Right lung (tissue), 5 donors: Measurements from ENCODE around the gene ICAM5. TPM values are rescaled to one million over a fixed set of nuclear protein-coding genes. Genes with fewer than 3 reads are reported as not detected.
"Not testable (repeated sequence)": the region's sequence is repeated elsewhere in the genome, so short reads cannot be mapped to it uniquely, and the experiment has no call there.

Experiments
- DNase-seq, 2 donors: peaks; one replicate each; pipeline ENCODE4 v3.0.0-alpha.2; 2013
- polyA plus RNA-seq, 5 donors: library from polyadenylated mRNA; unstranded; fragments of 120-200 nt; gene quantifications; one replicate each; pipeline versions ENCODE4 v1.2.1 to v1.2.3, GENCODE V29; 2013; ENCODE audit warnings: inconsistent platforms in 1 of 5, low replicate concordance in 1 of 5; ENCODE audit not compliant: insufficient read length in 5 of 5, insufficient read depth in 1 of 5

Gene ICAM5
- polyA plus RNA-seq, 5 donors: 4.3 to 22.3 (median 12.6) TPM

- no peak for DNase-seq
These were observed 19.6 kb upstream of the ICAM5 start for GRCh38 chr19:10270180-10270615.

DNA sequence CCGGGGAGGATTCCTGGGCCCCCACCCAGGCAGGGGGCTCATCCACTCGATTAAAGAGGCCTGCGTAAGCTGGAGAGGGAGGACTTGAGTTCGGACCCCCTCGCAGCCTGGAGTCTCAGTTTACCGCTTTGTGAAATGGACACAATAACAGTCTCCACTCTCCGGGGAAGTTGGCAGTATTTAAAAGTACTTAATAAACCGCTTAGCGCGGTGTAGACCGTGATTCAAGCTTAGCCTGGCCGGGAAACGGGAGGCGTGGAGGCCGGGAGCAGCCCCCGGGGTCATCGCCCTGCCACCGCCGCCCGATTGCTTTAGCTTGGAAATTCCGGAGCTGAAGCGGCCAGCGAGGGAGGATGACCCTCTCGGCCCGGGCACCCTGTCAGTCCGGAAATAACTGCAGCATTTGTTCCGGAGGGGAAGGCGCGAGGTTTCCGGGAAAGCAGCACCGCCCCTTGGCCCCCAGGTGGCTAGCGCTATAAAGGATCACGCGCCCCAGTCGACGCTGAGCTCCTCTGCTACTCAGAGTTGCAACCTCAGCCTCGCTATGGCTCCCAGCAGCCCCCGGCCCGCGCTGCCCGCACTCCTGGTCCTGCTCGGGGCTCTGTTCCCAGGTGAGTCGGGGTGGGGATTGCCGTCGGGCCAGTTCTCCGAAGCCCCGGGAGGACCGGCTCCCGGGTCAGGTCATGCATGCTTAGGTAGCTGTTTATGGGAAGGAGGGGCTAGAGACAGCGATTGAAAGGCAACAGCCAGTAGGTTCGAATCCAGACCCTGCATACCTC, 18.9 kb upstream of the ICAM5 start, which contains the start of gene ICAM1:
Gene ICAM1, plus strand, starts transcription at position 505 of the 779 bp plus-strand sequence. Its CDS starts 40 bp downstream, at position 545.
- DNase-seq: no peak

- DNase-seq: no peak
These were observed 18.1 kb upstream of the ICAM5 start for GRCh38 chr19:10271543-10272086.

DNA sequence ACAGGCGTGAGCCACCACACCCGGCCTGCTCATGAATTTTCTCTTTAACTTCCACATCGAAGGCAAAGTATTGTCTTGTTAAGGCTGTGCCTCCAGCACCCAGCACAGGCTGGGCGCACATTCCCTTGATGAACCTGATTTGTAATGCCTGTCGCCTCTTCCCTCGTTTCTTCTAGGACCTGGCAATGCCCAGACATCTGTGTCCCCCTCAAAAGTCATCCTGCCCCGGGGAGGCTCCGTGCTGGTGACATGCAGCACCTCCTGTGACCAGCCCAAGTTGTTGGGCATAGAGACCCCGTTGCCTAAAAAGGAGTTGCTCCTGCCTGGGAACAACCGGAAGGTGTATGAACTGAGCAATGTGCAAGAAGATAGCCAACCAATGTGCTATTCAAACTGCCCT, 15.2 kb upstream of the ICAM5 start:
- no peak for DNase-seq

GRCh38 chr19:10277795-10278589, 11.8 kb upstream of the ICAM5 start:
- no peak for DNase-seq

- DNase-seq: no peak
These were observed 10.8 kb upstream of the ICAM5 start for GRCh38 chr19:10278935-10279334.

- DNase-seq: no peak
These were observed 9.9 kb upstream of the ICAM5 start for GRCh38 chr19:10279737-10280442.

- not testable (repeated sequence) for DNase-seq
These were observed 7.7 kb upstream of the ICAM5 start for GRCh38 chr19:10282043-10282442.

- no peak for DNase-seq
These were observed 6.3 kb upstream of the ICAM5 start for GRCh38 chr19:10283301-10284064.

DNA sequence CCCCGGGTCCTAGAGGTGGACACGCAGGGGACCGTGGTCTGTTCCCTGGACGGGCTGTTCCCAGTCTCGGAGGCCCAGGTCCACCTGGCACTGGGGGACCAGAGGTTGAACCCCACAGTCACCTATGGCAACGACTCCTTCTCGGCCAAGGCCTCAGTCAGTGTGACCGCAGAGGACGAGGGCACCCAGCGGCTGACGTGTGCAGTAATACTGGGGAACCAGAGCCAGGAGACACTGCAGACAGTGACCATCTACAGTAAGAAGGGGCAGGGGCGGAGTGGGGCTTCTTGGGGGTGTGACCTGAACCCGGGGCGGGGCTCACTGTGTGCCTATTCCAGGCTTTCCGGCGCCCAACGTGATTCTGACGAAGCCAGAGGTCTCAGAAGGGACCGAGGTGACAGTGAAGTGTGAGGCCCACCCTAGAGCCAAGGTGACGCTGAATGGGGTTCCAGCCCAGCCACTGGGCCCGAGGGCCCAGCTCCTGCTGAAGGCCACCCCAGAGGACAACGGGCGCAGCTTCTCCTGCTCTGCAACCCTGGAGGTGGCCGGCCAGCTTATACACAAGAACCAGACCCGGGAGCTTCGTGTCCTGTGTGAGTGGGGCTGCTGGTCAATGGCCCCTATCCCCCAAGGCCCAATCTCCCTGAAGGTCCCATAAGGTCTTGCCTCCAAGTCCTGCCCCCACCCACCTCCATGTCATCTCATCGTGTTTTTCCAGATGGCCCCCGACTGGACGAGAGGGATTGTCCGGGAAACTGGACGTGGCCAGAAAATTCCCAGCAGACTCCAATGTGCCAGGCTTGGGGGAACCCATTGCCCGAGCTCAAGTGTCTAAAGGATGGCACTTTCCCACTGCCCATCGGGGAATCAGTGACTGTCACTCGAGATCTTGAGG, 5.4 kb upstream of the ICAM5 start:
- DNase-seq: no peak

- no peak for DNase-seq
These were observed 4.8 kb upstream of the ICAM5 start for GRCh38 chr19:10284960-10285278.

DNA sequence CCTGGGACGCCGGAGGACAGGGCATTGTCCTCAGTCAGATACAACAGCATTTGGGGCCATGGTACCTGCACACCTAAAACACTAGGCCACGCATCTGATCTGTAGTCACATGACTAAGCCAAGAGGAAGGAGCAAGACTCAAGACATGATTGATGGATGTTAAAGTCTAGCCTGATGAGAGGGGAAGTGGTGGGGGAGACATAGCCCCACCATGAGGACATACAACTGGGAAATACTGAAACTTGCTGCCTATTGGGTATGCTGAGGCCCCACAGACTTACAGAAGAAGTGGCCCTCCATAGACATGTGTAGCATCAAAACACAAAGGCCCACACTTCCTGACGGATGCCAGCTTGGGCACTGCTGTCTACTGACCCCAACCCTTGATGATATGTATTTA, 4.4 kb upstream of the ICAM5 start:
- no peak for DNase-seq

- peak; percentile 94 for DNase-seq
These were observed 2.7 kb upstream of the ICAM5 start, which contains the start of gene ICAM4 for GRCh38 chr19:10286803-10287737. Gene ICAM4 (plus strand): TSS chr19:10286955. CDS start chr19:10287013, 58 bp downstream.

GRCh38 chr19:10288662-10289166, 1.0 kb upstream of the ICAM5 start:
- no peak for DNase-seq

GRCh38 chr19:10289167-10289835, 451 bp upstream of the ICAM5 start:
- no peak for DNase-seq

DNA sequence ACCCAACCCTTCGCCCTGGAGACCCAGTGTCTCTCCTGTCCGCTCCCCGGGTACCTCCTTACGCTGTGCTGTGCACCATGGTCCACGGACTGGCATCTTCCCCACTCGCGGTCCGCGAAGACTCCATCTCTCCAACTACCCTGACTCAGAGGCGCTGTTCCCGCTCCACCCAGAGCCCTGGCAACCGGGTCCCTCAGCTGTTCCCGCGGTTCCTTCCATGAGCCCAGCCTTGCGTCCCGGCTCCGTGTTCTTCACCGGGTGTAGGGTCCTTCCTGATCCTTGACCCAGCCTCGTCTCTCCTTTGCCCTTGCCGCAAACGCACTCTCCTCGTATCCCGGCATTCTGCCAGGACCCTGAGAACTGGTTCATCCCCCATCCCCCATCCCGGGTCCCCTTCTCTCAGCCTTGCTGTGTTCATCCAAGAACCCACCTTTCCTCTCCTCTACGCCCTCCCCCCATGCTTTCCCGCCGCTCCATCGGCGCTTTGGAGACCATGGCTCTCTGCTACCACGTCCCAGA, 664 bp downstream of the ICAM5 start:
- DNase-seq: no peak

DNA sequence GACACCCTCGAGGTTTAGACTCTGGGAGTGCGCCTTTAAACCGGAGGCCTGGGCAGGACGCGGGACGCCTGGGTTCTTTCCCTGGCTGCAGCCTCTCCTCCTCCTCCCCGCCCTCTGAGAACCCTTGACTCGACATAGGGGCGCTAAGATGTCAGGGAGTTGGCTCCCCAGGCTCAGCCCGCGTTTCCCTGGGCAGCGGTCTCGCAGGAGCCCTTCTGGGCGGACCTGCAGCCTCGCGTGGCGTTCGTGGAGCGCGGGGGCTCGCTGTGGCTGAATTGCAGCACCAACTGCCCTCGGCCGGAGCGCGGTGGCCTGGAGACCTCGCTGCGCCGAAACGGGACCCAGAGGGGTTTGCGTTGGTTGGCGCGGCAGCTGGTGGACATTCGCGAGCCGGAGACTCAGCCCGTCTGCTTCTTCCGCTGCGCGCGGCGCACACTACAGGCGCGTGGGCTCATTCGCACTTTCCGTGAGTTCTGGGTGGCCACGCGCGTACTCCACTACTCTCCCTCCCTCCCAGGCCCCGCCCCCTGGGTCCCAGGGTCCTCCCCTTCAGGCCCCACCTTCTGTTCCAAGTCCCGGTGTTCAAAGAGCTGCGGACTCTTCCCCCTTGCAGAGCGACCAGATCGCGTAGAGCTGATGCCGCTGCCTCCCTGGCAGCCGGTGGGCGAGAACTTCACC, 1.3 kb downstream of the ICAM5 start:
- no peak for DNase-seq
